ENCODE data around the gene STARD13. TPM values are rescaled to one million over a fixed set of nuclear protein-coding genes. Genes with fewer than 3 reads are reported as not detected.

STARD13 gene
- total RNA-seq, 1 donor = 11.0 TPM

- no peak for DNase-seq (ENCODE audit: low read depth)
- H3K4me3 ChIP-seq (ENCODE audit: low read depth, low read length) = no peak overlapping the region
- TF ChIP-seq CTCF (IDR thresholded peaks at IDR 0.05; ENCODE audit: insufficient read depth, low read length) = no peak
Observed at GRCh38 chr13:33106656-33107360, 178.7 kb downstream of the STARD13 start.

- no peak for DNase-seq (ENCODE audit: low read depth)
- no peak for TF ChIP-seq CTCF (IDR thresholded peaks at IDR 0.05; ENCODE audit: insufficient read depth, low read length)
- H3K4me3 ChIP-seq (ENCODE audit: low read depth, low read length) = no peak overlapping the region
Observed at GRCh38 chr13:33105387-33106005, 180.1 kb downstream of the STARD13 start.

GRCh38 chr13:33103457-33103856 is 182.1 kb downstream of the STARD13 start:
- H3K4me3 ChIP-seq (ENCODE audit: low read depth, low read length) = no peak overlapping the region
- DNase-seq (ENCODE audit: low read depth) = no peak
- TF ChIP-seq CTCF (IDR thresholded peaks at IDR 0.05; ENCODE audit: insufficient read depth, low read length) = no peak

GRCh38 chr13:33101835-33102234 is 183.7 kb downstream of the STARD13 start:
- no peak overlapping the region for H3K4me3 ChIP-seq (ENCODE audit: low read depth, low read length)
- TF ChIP-seq CTCF (IDR thresholded peaks at IDR 0.05; ENCODE audit: insufficient read depth, low read length) = no peak
- no peak for DNase-seq (ENCODE audit: low read depth)

- no peak overlapping the region for H3K4me3 ChIP-seq (ENCODE audit: low read depth, low read length)
- DNase-seq (ENCODE audit: low read depth) = no peak
- no peak for TF ChIP-seq CTCF (IDR thresholded peaks at IDR 0.05; ENCODE audit: insufficient read depth, low read length)
Observed at GRCh38 chr13:33100886-33101285, 184.7 kb downstream of the STARD13 start.

- H3K4me3 ChIP-seq (ENCODE audit: low read depth, low read length) = no peak overlapping the region
- no peak for DNase-seq (ENCODE audit: low read depth)
- no peak for TF ChIP-seq CTCF (IDR thresholded peaks at IDR 0.05; ENCODE audit: insufficient read depth, low read length)
Observed at GRCh38 chr13:33099860-33100259, 185.7 kb downstream of the STARD13 start.

Data from fibroblast of the aortic adventitia (primary cell).